GM13976 (cell line): ENCODE results near the gene RHOBTB1.
"Not testable (repeated sequence)": the region's sequence is repeated elsewhere in the genome, so short reads cannot be mapped to it uniquely, and the experiment has no call there.

Source experiments
- DNase-seq: peaks from one replicate; pipeline ENCODE4 v3.0.0; 2012; ENCODE audit warnings: low spot score
- in situ Hi-C: fragments of 300-500 bp; cut with MboI; formaldehyde crosslinking; loops from one replicate; pipeline ENCODE4 v1.12.0; 2022; ENCODE audit warnings: low sequenced_read_pairs, mixed read lengths, inconsistent platforms; ENCODE audit not compliant: unreplicated experiment
- TF ChIP-seq, protein P1 (sequence below): IDR thresholded peaks from 2 replicates; pipeline ENCODE4 v1.5.1; 2012; ENCODE audit warnings: borderline replicate concordance, mild to moderate bottlenecking; ENCODE audit not compliant: insufficient read depth; ENCODE audit errors: extremely low read depth, missing control alignments, control extremely low read depth

RHOBTB1 gene

DNA sequence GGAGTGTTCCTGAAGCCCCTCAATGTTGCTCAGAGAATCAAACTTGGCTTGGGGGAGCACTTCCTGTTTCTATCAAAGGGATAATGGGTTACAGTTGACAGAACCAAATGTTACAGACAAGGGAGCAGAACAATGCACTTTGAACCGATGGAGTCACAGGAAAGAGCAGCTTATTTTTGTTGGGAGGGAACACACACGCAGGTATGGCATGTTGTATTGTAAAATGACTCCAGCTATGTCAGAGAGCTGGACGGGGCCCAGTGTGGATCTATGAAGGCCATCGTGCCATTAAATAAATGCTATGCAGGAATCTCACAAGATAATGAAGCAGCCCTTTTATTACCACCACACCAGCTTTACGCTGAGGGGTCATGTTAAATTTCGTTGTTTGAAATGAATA is 35.1 kb downstream of the RHOBTB1 start:
- TF ChIP-seq, protein P1, sequence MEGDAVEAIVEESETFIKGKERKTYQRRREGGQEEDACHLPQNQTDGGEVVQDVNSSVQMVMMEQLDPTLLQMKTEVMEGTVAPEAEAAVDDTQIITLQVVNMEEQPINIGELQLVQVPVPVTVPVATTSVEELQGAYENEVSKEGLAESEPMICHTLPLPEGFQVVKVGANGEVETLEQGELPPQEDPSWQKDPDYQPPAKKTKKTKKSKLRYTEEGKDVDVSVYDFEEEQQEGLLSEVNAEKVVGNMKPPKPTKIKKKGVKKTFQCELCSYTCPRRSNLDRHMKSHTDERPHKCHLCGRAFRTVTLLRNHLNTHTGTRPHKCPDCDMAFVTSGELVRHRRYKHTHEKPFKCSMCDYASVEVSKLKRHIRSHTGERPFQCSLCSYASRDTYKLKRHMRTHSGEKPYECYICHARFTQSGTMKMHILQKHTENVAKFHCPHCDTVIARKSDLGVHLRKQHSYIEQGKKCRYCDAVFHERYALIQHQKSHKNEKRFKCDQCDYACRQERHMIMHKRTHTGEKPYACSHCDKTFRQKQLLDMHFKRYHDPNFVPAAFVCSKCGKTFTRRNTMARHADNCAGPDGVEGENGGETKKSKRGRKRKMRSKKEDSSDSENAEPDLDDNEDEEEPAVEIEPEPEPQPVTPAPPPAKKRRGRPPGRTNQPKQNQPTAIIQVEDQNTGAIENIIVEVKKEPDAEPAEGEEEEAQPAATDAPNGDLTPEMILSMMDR: no peak
- DNase-seq: no peak
- in situ Hi-C loops: no loop called here

DNA sequence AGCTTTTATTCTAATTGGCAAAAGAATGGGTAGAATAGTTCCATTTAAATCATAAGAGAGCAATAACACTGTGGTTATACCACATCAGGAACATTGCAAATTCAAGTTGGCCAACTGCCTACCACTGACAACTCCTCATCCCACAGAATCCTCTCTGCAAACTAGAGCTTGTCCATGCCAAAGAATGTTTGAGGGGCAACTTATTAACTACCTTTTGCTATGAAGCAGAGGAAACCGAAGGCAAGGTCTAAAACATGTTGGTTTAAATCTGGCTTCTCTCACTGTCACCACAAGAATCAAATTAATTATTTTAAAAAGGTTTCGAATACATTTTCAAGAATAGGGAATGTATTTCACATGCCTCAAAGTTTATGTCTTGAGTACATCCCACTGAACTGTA is 36.0 kb downstream of the RHOBTB1 start:
- no peak for DNase-seq
- TF ChIP-seq, protein P1: no peak
- in situ Hi-C loops: no loop called here

DNA sequence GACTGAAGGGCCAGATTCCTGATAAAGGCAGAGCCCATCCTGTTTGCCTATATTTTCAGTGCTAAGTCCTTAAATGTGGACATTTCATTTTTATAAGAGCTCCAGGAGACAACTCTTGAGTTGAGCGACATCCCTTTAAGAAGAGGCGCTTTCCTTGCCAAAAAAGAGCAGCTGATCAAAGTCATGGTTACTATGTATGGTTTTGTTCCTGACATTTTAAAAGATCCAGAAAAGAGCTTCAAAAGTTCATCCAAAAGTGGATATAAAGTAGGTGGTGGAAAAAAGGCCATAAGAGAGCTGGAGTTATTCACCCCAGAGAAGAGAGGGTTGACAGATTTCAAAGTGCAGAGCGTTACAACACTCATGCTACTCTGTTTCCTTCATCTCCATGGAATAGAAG is 36.7 kb downstream of the RHOBTB1 start:
- in situ Hi-C loops: no loop called here
- TF ChIP-seq, protein P1: no peak
- DNase-seq: no peak

DNA sequence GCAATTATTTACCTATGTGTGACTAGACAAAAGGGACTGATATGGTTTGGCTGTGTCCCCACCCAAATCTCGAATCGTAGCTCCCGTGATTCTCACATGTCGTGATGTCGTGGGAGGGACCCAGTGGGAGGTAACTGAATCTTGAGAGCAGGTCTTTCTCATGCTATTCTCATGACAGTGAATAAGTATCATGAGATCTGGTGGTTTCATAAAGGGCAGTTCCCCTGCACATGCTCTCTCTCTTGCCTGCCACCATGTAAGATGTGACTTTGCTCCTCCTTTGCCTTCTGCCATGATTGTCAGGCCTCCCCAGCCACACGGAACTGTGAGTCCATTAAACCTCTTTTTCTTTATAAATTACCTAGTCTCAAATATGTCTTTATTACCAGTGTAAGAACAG is 37.2 kb downstream of the RHOBTB1 start:
- in situ Hi-C loops, DNase-seq: not testable (repeated sequence)

DNA sequence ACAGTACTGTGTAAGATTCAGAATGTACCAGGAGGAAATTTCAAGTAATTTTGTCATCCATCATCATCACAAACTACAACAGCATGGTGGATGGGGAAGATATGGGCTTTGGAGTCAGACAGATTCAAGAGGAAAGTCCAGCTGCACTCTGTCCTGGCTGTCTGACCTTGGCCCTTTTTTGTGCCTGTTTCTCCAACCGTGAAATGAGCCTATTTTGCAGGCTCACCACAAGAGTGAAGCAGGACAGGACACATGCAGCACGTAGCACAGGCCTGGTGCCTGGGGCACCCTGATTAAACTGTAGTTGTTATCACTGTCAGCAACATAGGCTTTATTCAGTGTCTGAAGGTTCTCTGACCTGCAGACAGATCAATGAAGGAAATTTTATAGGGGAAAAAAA is 37.6 kb downstream of the RHOBTB1 start:
- no peak for DNase-seq
- TF ChIP-seq, protein P1: no peak
- in situ Hi-C loops: no loop called here

DNA sequence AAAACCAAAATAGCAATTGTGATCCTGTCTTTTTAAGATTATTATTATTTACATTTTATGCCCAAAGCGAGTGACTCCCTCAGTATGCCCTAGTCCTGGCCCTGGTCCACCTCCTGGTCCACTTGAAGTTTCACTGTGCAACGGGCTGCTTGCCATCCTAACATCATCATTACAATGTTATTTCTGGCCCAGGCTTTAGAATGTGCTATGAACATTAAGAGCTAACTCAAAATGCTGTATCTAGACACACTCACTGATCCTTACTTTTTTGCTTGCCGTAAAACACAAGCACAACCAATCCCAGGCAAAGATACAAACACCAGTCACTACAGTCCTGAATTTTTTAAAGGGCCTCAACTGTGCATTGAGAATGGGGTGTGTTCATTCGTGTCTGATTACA is 38.4 kb downstream of the RHOBTB1 start:
- in situ Hi-C loops: no loop called here
- DNase-seq: no peak
- TF ChIP-seq, protein P1: no peak

DNA sequence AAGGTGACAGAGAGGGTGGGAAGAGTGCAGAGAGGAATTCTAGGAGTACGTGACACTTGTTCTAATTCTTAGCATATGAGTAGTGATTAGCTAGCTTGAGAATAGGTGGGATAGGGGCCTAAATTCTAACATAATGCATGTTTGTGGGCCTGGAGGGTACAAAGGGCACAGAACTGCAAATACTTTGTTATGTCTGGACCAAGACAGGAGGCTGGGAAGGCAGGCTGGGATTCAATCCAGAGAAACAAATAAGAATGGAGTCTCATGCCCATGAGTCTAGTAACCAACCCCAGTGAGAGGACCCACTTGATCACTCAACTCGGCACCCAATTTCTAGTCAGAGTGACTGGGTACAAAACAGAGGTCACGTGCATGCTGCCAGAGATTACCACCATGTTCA is 40.9 kb downstream of the RHOBTB1 start:
- TF ChIP-seq, protein P1: no peak
- in situ Hi-C loops: no loop called here
- no peak for DNase-seq
